HCT116 (cell line): ENCODE data around the gene MVK. TPM values are rescaled to one million over a fixed set of nuclear protein-coding genes. Genes with fewer than 3 reads are reported as not detected.

Experiments
- ATAC-seq: fragments of 200-7000 bp; cut with Tn5 transposase; 2 replicates; pipeline ENCODE4 v1.9.1; 2020; ENCODE audit warnings: mild to moderate bottlenecking, moderate library complexity
- BruUV-seq: library from RNA; stranded (reverse); fragments of 400-500 nt; replicated peaks from 2 replicates; lab custom pipeline; 2021; lab: Mats Ljungman, UMichigan
- CTCF ChIA-PET: fragments of 300-600 bp; sonication (Branson Sonifier 250); formaldehyde crosslinking; loops from one replicate; lab custom pipeline; 2021; ENCODE audit warnings: antibody characterized with exemption; lab: Charles Lee
- POLR2A ChIA-PET: fragments of 300-600, 350-600 bp; sonication (Branson Sonifier 250); formaldehyde crosslinking; loops from one replicate; lab custom pipeline; 2021; ENCODE audit warnings: antibody characterized with exemption; lab: Charles Lee
- RAD21 ChIA-PET, 2 experiments: fragments of 300-600 bp; sonication (Branson Sonifier 250); formaldehyde crosslinking; loops; one replicate each; lab custom pipeline; 2023; ENCODE audit warnings: low total read pairs in 2 of 2; ENCODE audit not compliant: uncharacterized antibody in 2 of 2, unreplicated experiment in 2 of 2, low non-redundant PET in 1 of 2; lab: Charles Lee
- DNase-seq: peaks from one replicate; pipeline ENCODE4 v3.0.0-alpha.2; 2010; ENCODE audit warnings: low read depth, low spot score
- H2AFZ ChIP-seq: fragments of 200-600 bp; shearing (Covaris generic), sonication (generic); 2 replicates; pipeline ENCODE4 v1.6.1; 2017; ENCODE audit warnings: low read depth, mixed run types, mixed read lengths, antibody characterized with exemption, low read length; ENCODE audit not compliant: poor library complexity, severe bottlenecking
- H3K27ac ChIP-seq: 2 replicates; pipeline ENCODE4 v1.5.1; 2012; ENCODE audit warnings: low read depth, low read length
- H3K27me3 ChIP-seq: fragments of 200-600 bp; sonication (generic); 2 replicates; pipeline ENCODE4 v1.6.1; 2016; ENCODE audit warnings: mixed run types, low read length, mixed read lengths; ENCODE audit not compliant: insufficient read depth
- H3K36me3 ChIP-seq, 2 experiments: fragments of 200-500 bp in 1 of 2; fragments of 200-600 bp in 1 of 2; sonication (Bioruptor generic) in 1 of 2; sonication (generic) in 1 of 2; 2 replicates each; pipeline versions ENCODE4 v1.5.1 to v1.6.1; 2014 to 2016; ENCODE audit warnings: low read length in 2 of 2, inconsistent platforms in 1 of 2, mixed read lengths in 1 of 2, mixed run types in 1 of 2; ENCODE audit not compliant: insufficient read depth in 2 of 2, control insufficient read depth in 1 of 2
- H3K4me1 ChIP-seq, 2 experiments: fragments of 200-600 bp in 1 of 2; sonication (generic) in 1 of 2; 2 replicates each; pipeline versions ENCODE4 v1.5.1 to v1.6.1; 2012 to 2017; ENCODE audit warnings: low read length in 2 of 2, inconsistent platforms in 1 of 2, mild to moderate bottlenecking in 1 of 2, mixed read lengths in 1 of 2, mixed run types in 1 of 2, moderate library complexity in 1 of 2; ENCODE audit not compliant: insufficient read depth in 2 of 2, control insufficient read depth in 1 of 2
- H3K4me2 ChIP-seq: fragments of 200-600 bp; sonication (generic); 2 replicates; pipeline ENCODE4 v1.6.1; 2017; ENCODE audit warnings: mixed run types, low read length, mixed read lengths
- H3K4me3 ChIP-seq, 2 experiments: fragments of 200-600 bp in 1 of 2; sonication (generic) in 1 of 2; replicated peaks in 1 of 2; 2 replicates each; pipeline ENCODE4 v1.5.1; 2011 to 2016; ENCODE audit warnings: low read length in 2 of 2, control low read depth in 1 of 2, low read depth in 1 of 2, mild to moderate bottlenecking in 1 of 2, mixed read lengths in 1 of 2, mixed run types in 1 of 2
- H3K79me2 ChIP-seq: fragments of 200-600 bp; sonication (generic); 2 replicates; pipeline ENCODE4 v1.6.1; 2017; ENCODE audit warnings: mild to moderate bottlenecking, mixed run types, low read length, moderate library complexity, mixed read lengths; ENCODE audit not compliant: insufficient read depth
- H3K9ac ChIP-seq: fragments of 200-600 bp; sonication (generic); 2 replicates; pipeline ENCODE4 v1.6.1; 2016; ENCODE audit warnings: low read length, mixed read lengths
- H3K9me2 ChIP-seq: fragments of 200-600 bp; sonication (generic), shearing (Covaris generic); 2 replicates; pipeline ENCODE4 v1.6.1; 2017; ENCODE audit warnings: mixed run types, mild to moderate bottlenecking, moderate library complexity; ENCODE audit not compliant: insufficient read depth
- H3K9me3 ChIP-seq, 2 experiments: fragments of 200-500 bp in 1 of 2; fragments of 200-600 bp in 1 of 2; sonication (Bioruptor generic) in 1 of 2; sonication (generic) in 1 of 2; 2 replicates each; pipeline ENCODE4 v1.6.1; 2014 to 2017; ENCODE audit warnings: low read length in 2 of 2, mixed read lengths in 2 of 2, inconsistent platforms in 1 of 2, low read depth in 1 of 2, mild to moderate bottlenecking in 1 of 2, mixed run types in 1 of 2, moderate library complexity in 1 of 2; ENCODE audit not compliant: control insufficient read depth in 1 of 2, insufficient read depth in 1 of 2
- H4K20me1 ChIP-seq: fragments of 200-600 bp; sonication (generic), shearing (Covaris generic); 2 replicates; pipeline ENCODE4 v1.6.1; 2017; ENCODE audit warnings: mixed run types, mild to moderate bottlenecking, moderate library complexity; ENCODE audit not compliant: insufficient read depth
- ATF3 ChIP-seq: IDR thresholded peaks from 2 replicates; pipeline ENCODE4 v1.6.1; 2012
- EZH2 ChIP-seq: fragments of 200-600 bp; sonication (generic); IDR thresholded peaks from 2 replicates; pipeline ENCODE4 v1.6.1; 2017; ENCODE audit warnings: antibody characterized with exemption, mixed run types
- EZH2phosphoT487 ChIP-seq: fragments of 200-600 bp; IDR thresholded peaks from 2 replicates; pipeline ENCODE4 v1.6.1; 2018; ENCODE audit warnings: antibody characterized with exemption, borderline replicate concordance
- JUND ChIP-seq: IDR thresholded peaks from 2 replicates; pipeline ENCODE4 v1.6.1; 2012
- POLR2AphosphoS5 ChIP-seq: IDR thresholded peaks from 2 replicates; pipeline ENCODE4 v1.6.1; 2011; ENCODE audit warnings: mild to moderate bottlenecking, low read depth, low read length, moderate library complexity
- REST ChIP-seq: IDR thresholded peaks from 2 replicates; pipeline ENCODE4 v1.6.1; 2012; ENCODE audit warnings: low read depth
- SIN3A ChIP-seq: IDR thresholded peaks from 2 replicates; pipeline ENCODE4 v1.6.1; 2012; ENCODE audit warnings: low read depth
- intact Hi-C: fragments of 100-400 bp; cut with micrococcal nuclease; formaldehyde crosslinking; loops from 2 replicates; pipeline ENCODE4 v1.10.0; 2022
- total RNA-seq: library from RNA; stranded (reverse); gene quantifications from one replicate; pipeline ENCODE4 v1.2.1, GENCODE V29; 2021; ENCODE audit not compliant: unreplicated experiment

MVK gene
- total RNA-seq, 1 experiment from 2014 or later: 17.3 TPM

- ChIA-PET POLR2A (no interaction called here), RAD21 (no interaction called here), CTCF (interaction anchor here (0.8 kb wide), 1 partner anchor 9 kb away, joined by 3 read pairs; no protein-coding TSS in a partner anchor)
- BruUV-seq: no TSS peak
- intact Hi-C loops: no loop called here
- no peak overlapping the region for H3K27ac ChIP-seq
- no peak for DNase-seq
- H2AFZ ChIP-seq: no peak overlapping the region
- no peaks in the 10 kb centered on the region for H3K9me3 ChIP-seq
- peaks cover 4% of the 10 kb centered on the region; the same call in 1 of the 2 replicates for H3K27me3 ChIP-seq
- no peak for TF ChIP-seq POLR2AphosphoS5
- no peak for TF ChIP-seq JUND
- no peak for TF ChIP-seq REST
- no peak overlapping the region for H3K4me3 ChIP-seq
- H3K79me2 ChIP-seq: no peaks in the 10 kb centered on the region
- no peak for ATAC-seq
- H3K4me1 ChIP-seq: no peaks in the 10 kb centered on the region
- H3K9me2 ChIP-seq: no peaks in the 10 kb centered on the region
- H3K36me3 ChIP-seq: no peaks in the 10 kb centered on the region
- H4K20me1 ChIP-seq: no peaks in the 10 kb centered on the region
- H3K9ac ChIP-seq: no peak overlapping the region
- H3K4me2 ChIP-seq: no peak overlapping the region
Measured at GRCh38 chr12:109606320-109607028, 32.9 kb downstream of the MVK start.

- Histone ChIP-seq H3K4me1 (no peaks in the 10 kb centered on the region), H3K27ac (no peak overlapping the region), H3K27me3 (peaks cover 4% of the 10 kb centered on the region; the same call in 1 of the 2 replicates), H3K36me3 (no peaks in the 10 kb centered on the region), H3K9ac (no peak overlapping the region), H3K9me3 (no peaks in the 10 kb centered on the region), H2AFZ (no peak overlapping the region), H3K79me2 (no peaks in the 10 kb centered on the region), H4K20me1 (no peaks in the 10 kb centered on the region), H3K4me3 (no peak overlapping the region), H3K9me2 (no peaks in the 10 kb centered on the region), H3K4me2 (no peak overlapping the region)
- TF ChIP-seq EZH2phosphoT487: no peak
- TF ChIP-seq REST: no peak
- TF ChIP-seq EZH2: no peak
- no peak for TF ChIP-seq SIN3A
- no peak for TF ChIP-seq ATF3
- CTCF ChIA-PET: interaction anchor here (1.0 kb wide), 1 partner anchor 9 kb away, joined by 3 read pairs; no protein-coding TSS in a partner anchor
- intact Hi-C loops: no loop called here
- RAD21 ChIA-PET: no interaction called here
- POLR2A ChIA-PET: no interaction called here
- no TSS peak for BruUV-seq
- no peak for DNase-seq
- ATAC-seq: no peak
Measured at GRCh38 chr12:109607618-109608017, 34.0 kb downstream of the MVK start.
